GM12873 (cell line): Measurements from ENCODE around the gene TSPAN10.

Experiments
- CTCF ChIP-seq: IDR thresholded peaks from 2 replicates; pipeline ENCODE4 v1.5.1; 2012; ENCODE audit warnings: low read depth, mild to moderate bottlenecking, moderate library complexity, low read length, control low read depth; ENCODE audit not compliant: insufficient read depth; ENCODE audit errors: missing control alignments

The TSPAN10 gene

GRCh38 chr17:81636505-81637288, at the start of gene TSPAN10, which contains the start of gene NPLOC4:
TSS of gene TSPAN10 (plus strand) at chr17:81637196. CDS start at chr17:81642413, 5,217 bp downstream.
TSS of gene NPLOC4 (minus strand) at chr17:81637112. CDS start at chr17:81636930, 182 bp downstream.
- no peak for TF ChIP-seq CTCF

GRCh38 chr17:81589612-81590011, 47.4 kb upstream of the TSPAN10 start:
- no peak for TF ChIP-seq CTCF

- TF ChIP-seq CTCF = no peak
Observed at GRCh38 chr17:81590121-81590520, 46.9 kb upstream of the TSPAN10 start.

GRCh38 chr17:81591971-81592370, 45.0 kb upstream of the TSPAN10 start:
- TF ChIP-seq CTCF = no peak

GRCh38 chr17:81593105-81593871, 43.7 kb upstream of the TSPAN10 start:
- TF ChIP-seq CTCF = no peak

- no peak for TF ChIP-seq CTCF
Observed at GRCh38 chr17:81599719-81600486, 37.1 kb upstream of the TSPAN10 start.
